GM11168 (cell line): ENCODE data around the gene CLASP1.
"Not testable (repeated sequence)": the region's sequence is repeated elsewhere in the genome, so short reads cannot be mapped to it uniquely, and the experiment has no call there.

Experiments used
- in situ Hi-C: fragments of 300-500 bp; cut with MboI; formaldehyde crosslinking; loops from one replicate; pipeline ENCODE4 v1.12.0; 2022; ENCODE audit warnings: low sequenced_read_pairs; ENCODE audit not compliant: unreplicated experiment

Gene CLASP1

GRCh38 chr2:121591199-121591598 lies 58.1 kb downstream of the CLASP1 start:
- in situ Hi-C loops: no loop called here

GRCh38 chr2:121588357-121588756 lies 60.9 kb downstream of the CLASP1 start:
- in situ Hi-C loops: no loop called here

GRCh38 chr2:121587131-121587530 lies 62.1 kb downstream of the CLASP1 start:
- in situ Hi-C loops: no loop called here

DNA sequence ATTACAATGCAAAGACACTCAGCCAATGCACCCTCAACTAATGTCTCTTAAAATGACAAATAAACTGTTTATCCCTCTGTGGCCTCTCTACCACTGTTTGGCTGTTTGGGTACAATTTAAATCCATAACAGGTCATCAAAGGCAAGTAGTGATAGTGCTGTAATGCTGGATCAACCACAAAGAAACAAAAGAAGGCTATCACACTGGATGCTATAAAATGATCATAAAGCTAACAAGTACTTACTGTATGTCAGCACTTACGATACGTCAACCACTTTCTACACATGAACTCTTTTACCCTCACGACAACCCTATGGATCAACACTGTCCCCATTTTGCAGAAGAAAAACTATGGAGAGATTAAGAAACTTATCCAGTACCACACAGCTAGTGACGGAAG lies 64.5 kb downstream of the CLASP1 start:
- in situ Hi-C loops: loop anchor here (5.0 kb wide), 1 partner anchor 37 kb away; no protein-coding TSS in a partner anchor

- in situ Hi-C loops: loop anchor here (5.0 kb wide), 1 partner anchor 36 kb away; no protein-coding TSS in a partner anchor
Measured at GRCh38 chr2:121583555-121583954, 65.7 kb downstream of the CLASP1 start.

DNA sequence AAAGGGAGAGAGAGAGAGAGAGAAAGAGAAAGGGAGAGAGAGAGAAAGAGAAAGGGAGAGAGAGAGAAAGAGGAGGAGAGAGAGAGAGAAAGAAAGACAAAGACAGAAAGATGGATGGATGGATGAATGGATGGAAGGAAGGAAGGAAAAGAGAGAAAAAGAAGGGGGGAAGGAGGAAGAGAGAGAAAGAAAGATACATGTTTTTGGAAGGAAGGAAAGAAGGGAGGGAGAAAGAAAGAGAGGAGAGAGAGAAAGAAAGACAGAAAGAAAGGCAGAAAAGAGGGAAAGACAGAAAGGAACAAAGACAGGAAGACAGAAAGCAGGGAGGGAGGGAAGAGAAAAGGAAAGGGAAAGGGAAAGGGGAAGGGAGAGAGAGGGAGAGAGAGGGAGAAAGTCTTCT lies 67.0 kb downstream of the CLASP1 start:
- in situ Hi-C loops: loop anchor here (5.0 kb wide), 1 partner anchor 35 kb away; no protein-coding TSS in a partner anchor

GRCh38 chr2:121579309-121579708 lies 70.0 kb downstream of the CLASP1 start:
- in situ Hi-C loops: no loop called here

DNA sequence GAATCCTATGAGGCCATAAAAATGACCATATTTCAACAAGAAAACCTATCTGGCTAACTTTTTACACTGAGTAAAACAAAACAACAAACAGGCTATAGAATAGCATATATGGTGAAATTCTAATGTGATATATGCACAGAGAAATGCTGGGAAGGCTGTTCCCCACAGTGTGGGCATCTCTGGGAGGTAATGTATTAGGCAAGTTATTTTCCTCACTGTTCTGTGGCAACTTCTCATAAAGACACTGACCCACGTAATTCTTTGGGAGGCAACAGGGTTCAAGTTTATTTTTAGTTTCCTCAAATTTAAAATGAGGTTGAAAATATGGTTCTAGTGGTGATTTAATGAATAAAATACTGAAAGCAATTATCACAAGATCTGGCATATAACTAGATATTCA lies 71.9 kb downstream of the CLASP1 start:
- in situ Hi-C loops: no loop called here

GRCh38 chr2:121576263-121576662 lies 73.0 kb downstream of the CLASP1 start:
- in situ Hi-C loops: no loop called here

DNA sequence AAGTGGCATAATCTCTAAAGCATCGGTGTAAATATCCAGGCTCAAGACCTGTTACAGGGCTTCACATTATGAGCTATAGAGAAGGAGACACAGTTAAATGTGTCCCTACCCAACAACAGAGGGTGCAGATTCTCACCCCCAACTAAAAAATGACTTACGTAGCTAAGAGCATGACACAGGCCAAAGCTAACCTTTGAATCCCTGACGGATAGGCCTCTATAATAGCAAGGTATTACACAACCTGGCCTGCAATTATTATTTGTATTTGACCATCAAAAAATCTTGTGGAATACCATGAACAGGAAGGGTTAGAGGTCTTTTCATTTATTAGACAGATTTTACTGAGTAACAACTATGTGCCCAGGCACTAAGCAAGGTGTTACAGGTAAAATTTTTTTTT lies 73.5 kb downstream of the CLASP1 start:
- in situ Hi-C loops: no loop called here

GRCh38 chr2:121570667-121571055 lies 78.6 kb downstream of the CLASP1 start:
- in situ Hi-C loops: no loop called here

DNA sequence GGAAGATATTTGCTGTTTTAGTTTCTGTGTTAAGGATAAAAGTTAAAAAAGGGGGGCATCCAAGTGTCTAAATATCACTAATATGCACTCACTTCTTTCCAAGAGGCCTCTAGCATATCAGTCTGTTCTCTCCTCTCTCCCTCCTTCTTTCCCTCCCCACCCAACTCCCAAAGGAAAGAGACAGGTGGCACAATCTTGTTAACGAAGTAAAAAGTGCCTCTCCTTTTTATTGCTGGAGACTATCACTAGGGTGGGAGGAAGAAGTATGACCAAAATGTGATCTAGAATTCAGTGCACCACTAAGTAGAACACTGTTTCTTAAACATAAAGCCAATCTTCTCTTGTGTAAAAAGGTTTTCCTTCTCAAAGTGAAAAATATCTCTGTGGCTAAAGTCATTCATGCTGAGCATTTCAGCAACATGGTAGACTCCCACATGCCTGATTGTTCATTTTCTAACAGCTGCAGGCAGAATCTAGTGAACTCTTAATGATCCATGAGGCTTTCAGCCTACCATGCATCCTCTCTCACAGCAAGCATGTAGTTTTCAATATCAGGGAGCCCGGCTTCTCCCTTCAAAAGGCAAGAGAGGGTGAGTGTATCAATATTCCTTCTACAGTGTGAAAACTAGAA lies 79.1 kb downstream of the CLASP1 start:
- in situ Hi-C loops: no loop called here

DNA sequence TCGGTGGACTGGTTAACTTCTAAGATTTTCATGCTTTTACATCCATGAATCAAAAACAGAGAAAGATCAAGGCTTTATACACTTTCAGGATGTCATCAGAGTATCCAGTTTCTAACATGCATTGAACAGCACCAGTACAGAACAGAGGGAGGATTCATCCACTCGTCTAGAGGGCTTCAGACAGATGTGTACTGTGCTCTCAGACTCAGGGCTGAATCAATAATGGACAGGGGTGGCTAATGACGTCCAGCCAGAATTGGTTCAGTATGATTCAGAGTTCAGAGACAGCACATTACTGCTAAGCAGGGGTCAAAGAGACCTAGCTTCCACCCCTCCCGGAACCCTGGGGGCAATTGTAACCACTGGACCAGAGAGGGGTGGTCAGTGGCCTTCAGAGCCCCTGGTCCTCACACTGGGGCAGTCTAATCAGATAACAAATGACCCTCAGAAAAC lies 81.3 kb downstream of the CLASP1 start:
- in situ Hi-C loops: no loop called here

DNA sequence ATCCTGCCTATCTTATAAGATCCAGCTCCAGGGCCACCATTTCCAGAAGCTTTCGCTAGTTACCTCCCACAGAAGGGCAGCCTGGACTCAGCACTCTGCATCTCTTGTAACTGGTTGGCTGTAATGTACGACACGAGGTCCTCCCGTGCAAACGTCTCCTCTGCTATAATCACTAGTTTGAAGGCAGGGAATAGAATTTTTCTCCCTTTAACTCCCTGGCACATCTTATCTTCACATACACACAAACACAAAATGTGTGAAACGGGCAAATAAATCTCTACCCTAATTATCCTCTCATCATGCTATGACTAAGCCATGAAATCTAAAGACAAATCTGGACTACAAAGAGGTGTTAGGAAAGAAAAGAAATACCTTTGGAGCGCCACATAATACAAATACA lies 81.8 kb downstream of the CLASP1 start:
- in situ Hi-C loops: no loop called here

DNA sequence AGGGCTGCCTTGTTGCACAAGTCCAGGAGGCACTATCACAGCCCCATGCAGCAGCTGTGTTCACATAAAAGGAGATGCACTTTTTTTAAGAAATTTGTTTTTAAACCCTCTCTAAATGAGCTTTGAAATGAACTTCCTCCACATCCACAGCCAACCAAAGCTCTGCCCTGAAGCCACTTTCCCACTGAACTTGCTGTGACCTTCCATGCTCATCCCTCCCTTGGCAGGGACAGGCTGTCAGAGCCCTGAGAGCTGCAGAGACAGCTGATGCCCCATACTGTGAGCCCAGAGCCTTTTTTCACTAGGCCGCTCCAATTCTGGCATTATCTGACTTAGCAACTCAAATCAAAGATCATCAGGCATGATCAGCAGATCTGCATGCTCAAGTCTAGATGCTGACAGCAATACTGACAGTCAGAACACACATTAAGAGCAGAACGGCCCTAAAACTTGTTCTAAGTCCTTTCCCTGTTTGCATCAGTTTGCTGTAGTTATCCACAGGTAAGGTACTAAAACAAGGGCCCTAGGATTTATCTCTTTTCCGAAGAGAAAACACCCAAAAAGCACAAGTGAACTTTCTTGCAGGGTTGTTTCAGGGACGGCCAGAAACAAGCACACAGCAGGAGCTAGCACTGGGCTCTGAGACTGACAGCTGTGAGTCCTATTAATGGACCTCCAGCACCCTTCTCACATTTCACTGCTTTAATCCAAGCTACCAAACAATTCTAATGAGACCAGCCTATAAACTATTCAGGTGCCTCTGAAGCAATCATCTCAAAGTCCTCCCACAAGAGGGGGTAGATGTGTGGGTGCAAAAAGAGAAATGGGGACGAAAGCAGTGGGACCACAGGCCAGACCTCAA lies 83.6 kb downstream of the CLASP1 start:
- in situ Hi-C loops: no loop called here

DNA sequence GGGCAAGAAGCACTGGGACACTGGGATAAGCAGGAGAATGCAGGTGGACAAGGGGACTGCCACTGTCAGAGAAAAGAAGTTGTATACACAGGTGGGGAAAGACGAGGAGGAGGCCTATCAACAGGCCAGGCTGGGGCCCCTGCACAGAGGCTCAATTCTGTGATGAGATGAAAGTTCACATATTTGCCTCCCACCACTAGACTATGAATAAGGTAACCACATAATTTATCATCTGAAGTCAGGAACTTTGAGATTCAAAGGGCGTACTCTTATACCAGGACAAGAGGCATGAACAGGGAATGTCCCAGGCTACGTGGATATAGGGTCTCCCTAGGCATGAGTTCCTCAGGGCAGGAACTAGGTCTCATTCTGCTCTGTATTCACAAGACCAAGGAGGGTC lies 84.4 kb downstream of the CLASP1 start:
- in situ Hi-C loops: no loop called here

GRCh38 chr2:121563754-121564153 lies 85.5 kb downstream of the CLASP1 start:
- in situ Hi-C loops: not testable (repeated sequence)

DNA sequence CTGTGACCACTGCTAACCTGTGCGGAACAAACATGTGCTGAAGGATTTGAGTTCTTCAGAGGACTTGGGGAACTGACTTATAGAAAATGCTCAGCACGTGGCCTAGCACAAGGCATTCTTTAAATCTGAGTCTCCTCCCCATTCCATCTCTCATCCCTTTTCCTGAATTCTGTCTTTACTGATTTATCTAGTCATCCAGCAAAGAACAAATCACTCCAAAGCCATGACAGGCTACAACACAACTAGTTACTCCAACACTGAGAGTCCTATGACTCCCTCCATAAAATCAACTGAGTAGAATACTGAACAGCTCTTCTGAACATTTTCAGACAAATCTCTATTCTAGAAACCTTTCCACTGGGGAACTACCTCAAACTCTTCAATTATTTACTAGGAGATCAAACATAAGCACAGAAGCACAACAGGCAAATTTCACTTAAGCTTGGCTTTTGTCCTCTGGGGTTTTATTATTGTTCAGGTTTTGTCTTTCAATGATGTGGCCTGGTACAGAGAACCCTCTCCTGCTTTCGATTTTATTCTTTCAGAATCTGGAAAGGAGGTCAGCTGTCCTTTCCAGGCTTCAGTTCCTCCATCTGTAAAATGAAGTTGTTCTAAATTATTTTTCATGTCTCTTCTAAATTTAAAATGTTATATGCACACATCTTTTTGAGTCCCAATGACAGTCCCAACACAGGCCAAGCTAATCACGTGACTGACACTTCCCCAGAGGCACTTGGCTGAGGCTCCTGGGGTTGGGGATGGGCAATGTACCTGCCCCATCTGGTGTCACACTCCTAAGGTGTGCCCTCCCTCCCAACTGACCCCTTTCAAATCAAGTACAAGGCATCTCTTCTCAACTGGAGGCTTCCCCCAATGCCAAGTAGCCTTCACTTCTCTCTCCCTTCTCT lies 86.7 kb downstream of the CLASP1 start:
- in situ Hi-C loops: no loop called here

DNA sequence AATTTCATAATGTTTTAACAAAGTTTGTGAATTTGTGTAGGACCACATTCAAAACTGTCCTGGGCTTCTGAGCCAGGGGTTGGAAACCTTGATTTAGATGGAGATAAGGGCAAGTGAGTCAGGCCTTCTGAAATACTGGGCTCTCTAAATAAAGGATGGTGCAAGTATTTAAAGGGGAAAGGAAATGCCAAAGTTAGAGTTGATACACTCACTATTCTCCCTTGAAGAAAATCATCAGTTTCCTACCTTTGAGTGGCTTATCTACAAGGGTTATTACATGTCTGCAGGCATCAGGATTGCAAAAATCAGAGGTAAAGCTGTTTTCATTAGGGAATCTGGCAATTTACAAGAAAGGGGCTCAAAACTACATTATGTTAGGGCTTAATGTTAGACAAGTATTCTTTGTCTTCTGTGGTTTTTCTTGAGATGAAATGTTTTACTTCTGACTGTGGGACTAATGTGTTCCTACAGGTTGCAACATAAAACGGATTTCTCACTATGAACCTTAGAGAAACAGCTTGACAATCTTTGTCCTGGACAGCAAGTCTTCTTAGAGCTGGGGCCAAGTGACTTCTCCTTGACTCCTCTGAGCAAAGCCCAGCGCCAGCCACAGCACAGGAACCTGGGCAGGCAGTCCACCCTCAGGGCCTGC lies 87.5 kb downstream of the CLASP1 start:
- in situ Hi-C loops: no loop called here

GRCh38 chr2:121558329-121558728 lies 90.9 kb downstream of the CLASP1 start:
- in situ Hi-C loops: no loop called here
